ENCODE results near the gene GTF2IRD1. TPM values are rescaled to one million over a fixed set of nuclear protein-coding genes. Genes with fewer than 3 reads are reported as not detected.
"Not testable (repeated sequence)": the region's sequence is repeated elsewhere in the genome, so short reads cannot be mapped to it uniquely, and the experiment has no call there.

Gene GTF2IRD1
- total RNA-seq, 1 experiment from 2014 or later: 73.6 TPM

GRCh38 chr7:74651133-74651504 lies 197.4 kb downstream of the GTF2IRD1 start:
- POLR2A ChIA-PET (ENCODE audit: low non-redundant PET); H3K4me1 ChIP-seq (ENCODE audit: insufficient read depth, low read length, poor library complexity, severe bottlenecking); H3K27me3 ChIP-seq (replicated peaks; ENCODE audit: insufficient read depth, low read depth, low read length, poor library complexity); H3K36me3 ChIP-seq (ENCODE audit: insufficient read depth, low read length, poor library complexity, severe bottlenecking); BruUV-seq (replicated peaks); H3K9me3 ChIP-seq (ENCODE audit: low read depth, low read length, poor library complexity, severe bottlenecking); H3K27ac ChIP-seq (ENCODE audit: low read depth, low read length, poor library complexity, severe bottlenecking); CTCF ChIA-PET; DNase-seq (ENCODE audit: low spot score); H3K4me3 ChIP-seq (ENCODE audit: low read depth, low read length, poor library complexity, severe bottlenecking): not testable (repeated sequence)
- intact Hi-C loops (cut with micrococcal nuclease; ENCODE audit: unreplicated experiment): loop anchor here (10.0 kb wide), 1 partner anchor 64 kb away; no protein-coding TSS in a partner anchor

Other genes with a start within 250 kb of the GTF2IRD1 start
- gene LAT2, start 243.9 kb upstream of the GTF2IRD1 start, total RNA-seq (2021): 0.28 and 0.58 TPM in 2 replicates
- 113 and 125 TPM in 2 replicates for gene RFC2, start 199.5 kb upstream of the GTF2IRD1 start, total RNA-seq (2021)
- gene CLIP2, start 164.5 kb upstream of the GTF2IRD1 start, total RNA-seq (2021): 28.9 and 33.3 TPM in 2 replicates
- gene GTF2I, start 203.8 kb downstream of the GTF2IRD1 start, total RNA-seq (2021): 250 and 270 TPM in 2 replicates

All from A673 (cell line).